Measurements from ENCODE around the gene VWA7. TPM values are rescaled to one million over a fixed set of nuclear protein-coding genes. Genes with fewer than 3 reads are reported as not detected.
"Not testable (repeated sequence)": the region's sequence is repeated elsewhere in the genome, so short reads cannot be mapped to it uniquely, and the experiment has no call there.

VWA7 gene
- total RNA-seq, 2 donors from 2014 or later, result 2.7 to 13.0 TPM

GRCh38 chr6:31817133-31817928 lies 40.2 kb upstream of the VWA7 start:
- 33% methylated on average over 11 of the region's 37 CpGs for WGBS
- intact Hi-C loops (cut with DNase I); DNase-seq (ENCODE audit: low spot score); H3K4me1 ChIP-seq (replicated peaks); H3K9me3 ChIP-seq; H3K27me3 ChIP-seq (replicated peaks; ENCODE audit: insufficient read depth); H3K36me3 ChIP-seq: not testable (repeated sequence)
- TF ChIP-seq POLR2AphosphoS5 (IDR thresholded peaks at IDR 0.05), result peak; percentile 77
- peak in 1 of 4 experiments; percentile 16 for TF ChIP-seq CTCF (IDR thresholded peaks at IDR 0.05)
- Histone ChIP-seq H3K27ac (peak overlapping the region; percentile 97 to 100), H3K4me3 (peak overlapping the region; percentile 37 to 46)

GRCh38 chr6:31815025-31815838 lies 38.1 kb upstream of the VWA7 start, which contains the start of the genes HSPA1A and HSPA1L:
HSPA1A (plus strand) TSS chr6:31815543; CDS start chr6:31815757, 214 bp downstream.
HSPA1L (minus strand) TSS chr6:31815283; CDS start chr6:31811972, 3,311 bp downstream.
- Histone ChIP-seq H3K27me3 (replicated peaks; ENCODE audit: insufficient read depth) (no peaks in the 10 kb centered on the region), H3K9me3 (no peaks in the 10 kb centered on the region), H3K4me1 (replicated peaks) (no peaks in the 10 kb centered on the region), H3K4me3 (peak within 1 kb of the TSS; percentile 44 to 52), H3K36me3 (no peaks in the 10 kb centered on the region), H3K27ac (peak within 1 kb of the TSS; percentile 100)
- intact Hi-C loops (cut with DNase I), result no loop called here
- WGBS, result 0% methylated on average over 47 of the region's 56 CpGs
- TF ChIP-seq CTCF (IDR thresholded peaks at IDR 0.05) (peak in 1 of 4 experiments; percentile 18), POLR2A (IDR thresholded peaks at IDR 0.05) (peak; percentile 100), POLR2AphosphoS5 (IDR thresholded peaks at IDR 0.05) (peak; percentile 100)
- peak; percentile 97 for DNase-seq (ENCODE audit: low spot score)

- Histone ChIP-seq H3K27me3 (replicated peaks; ENCODE audit: insufficient read depth) (no peaks in the 10 kb centered on the region), H3K4me3 (peak overlapping the region; percentile 44 to 52), H3K27ac (peak overlapping the region; percentile 100), H3K9me3 (no peaks in the 10 kb centered on the region), H3K36me3 (no peaks in the 10 kb centered on the region), H3K4me1 (replicated peaks) (no peaks in the 10 kb centered on the region)
- peak; percentile 98 for DNase-seq (ENCODE audit: low spot score)
- TF ChIP-seq POLR2A (IDR thresholded peaks at IDR 0.05) (peak; percentile 90), POLR2AphosphoS5 (IDR thresholded peaks at IDR 0.05) (peak; percentile 100), CTCF (IDR thresholded peaks at IDR 0.05) (no peak)
- 0% methylated on average over 13 of the region's 13 CpGs for WGBS
- intact Hi-C loops (cut with DNase I), result no loop called here
Measured at GRCh38 chr6:31814677-31815024, 37.5 kb upstream of the VWA7 start.

- 95% methylated on average over 7 of the region's 7 CpGs for WGBS
- Histone ChIP-seq H3K4me1 (replicated peaks) (no peaks in the 10 kb centered on the region), H3K9me3 (no peaks in the 10 kb centered on the region), H3K36me3 (no peaks in the 10 kb centered on the region), H3K27ac (peak overlapping the region; percentile 100), H3K27me3 (replicated peaks; ENCODE audit: insufficient read depth) (no peaks in the 10 kb centered on the region), H3K4me3 (no peak overlapping the region)
- TF ChIP-seq POLR2AphosphoS5 (IDR thresholded peaks at IDR 0.05), result no peak
- no peak for TF ChIP-seq CTCF (IDR thresholded peaks at IDR 0.05)
- TF ChIP-seq POLR2A (IDR thresholded peaks at IDR 0.05), result no peak
- intact Hi-C loops (cut with DNase I), result no loop called here
- DNase-seq (ENCODE audit: low spot score), result no peak
Measured at GRCh38 chr6:31813465-31813849, 36.3 kb upstream of the VWA7 start.

Data from prostate gland (tissue), 2 donors.